Measurements from ENCODE around the gene SLAIN1. TPM values are rescaled to one million over a fixed set of nuclear protein-coding genes. Genes with fewer than 3 reads are reported as not detected.

SLAIN1 gene
- total and polyA plus RNA-seq, 10 of the 15 experiments (the other 5 are each of a cell fraction or from before 2014, with no cell fraction given), result 11.9 to 140 (median 56.9) TPM

- TF ChIP-seq RUNX3 (IDR thresholded peaks at IDR 0.05; ENCODE audit: low read length) (peak; percentile 67; the same call in 1 of the 2 replicates), PRDM15 (CRISPR knock-in tag; IDR thresholded peaks at IDR 0.05) (no peak), SP1 (IDR thresholded peaks at IDR 0.05; ENCODE audit: low read depth, low read length) (no peak), ZBTB33 (IDR thresholded peaks at IDR 0.05) (no peak), SUPT20H (IDR thresholded peaks at IDR 0.05; ENCODE audit: borderline replicate concordance, control insufficient read depth, low read depth, low read length) (no peak), CREB1 (IDR thresholded peaks at IDR 0.05; ENCODE audit: low read depth) (peak; percentile 50; the same call in 1 of the 2 replicates), ZNF384 (IDR thresholded peaks at IDR 0.05; ENCODE audit: borderline replicate concordance, low read depth, low read length) (no peak), CHD4 (IDR thresholded peaks at IDR 0.05) (no peak), FOXK2 (IDR thresholded peaks at IDR 0.05) (no peak), NRF1 (conservative IDR thresholded peaks at IDR 0.05; ENCODE audit: low read depth, low read length) (no peak), HSF1 (IDR thresholded peaks at IDR 0.05; ENCODE audit: low read depth, low read length) (no peak), ZNF217 (IDR thresholded peaks at IDR 0.05) (no peak), BRCA1 (IDR thresholded peaks at IDR 0.05; ENCODE audit: low read depth, low read length) (no peak), YBX1 (IDR thresholded peaks at IDR 0.05) (no peak), KLF5 (IDR thresholded peaks at IDR 0.05; ENCODE audit: partially characterized antibody) (no peak), JUND (IDR thresholded peaks at IDR 0.05; ENCODE audit: low read depth, low read length) (no peak), IKZF1 (conservative IDR thresholded peaks at IDR 0.05) (no peak), SMAD5 (IDR thresholded peaks at IDR 0.05; ENCODE audit: low read depth) (no peak), MAX (IDR thresholded peaks at IDR 0.05; ENCODE audit: low read depth, low read length) (no peak), CREM (IDR thresholded peaks at IDR 0.05; ENCODE audit: low read depth) (peak; percentile 29), RB1 (IDR thresholded peaks at IDR 0.05; ENCODE audit: borderline replicate concordance) (no peak), SREBF1 (IDR thresholded peaks at IDR 0.05; ENCODE audit: low read length) (no peak)
These were observed 48.3 kb downstream of the SLAIN1 start (continued) for GRCh38 chr13:77745784-77746183.

All from GM12878 (cell line).